Kidney epithelial cell (primary cell): ENCODE results near the gene ABLIM2. TPM values are rescaled to one million over a fixed set of nuclear protein-coding genes. Genes with fewer than 3 reads are reported as not detected.

Source experiments
- DNase-seq: peaks from one replicate; pipeline ENCODE4 v3.0.0-alpha.2; 2010; ENCODE audit warnings: low read depth
- H3K27me3 ChIP-seq: 2 replicates; pipeline ENCODE4 v1.6.0; 2011; ENCODE audit warnings: low read length; ENCODE audit not compliant: control insufficient read depth, insufficient read depth
- H3K36me3 ChIP-seq: 2 replicates; pipeline ENCODE4 v1.5.1; 2011; ENCODE audit warnings: low read length; ENCODE audit not compliant: control insufficient read depth, insufficient read depth
- H3K4me3 ChIP-seq: 2 replicates; pipeline ENCODE4 v1.5.1; 2011; ENCODE audit warnings: low read depth, mild to moderate bottlenecking, control low read depth, low read length
- total RNA-seq: library from RNA; depleted of rRNA; stranded (reverse); fragments of >200 nt; gene quantifications from 2 replicates; pipeline ENCODE4 v1.2.3, GENCODE V29; 2015
- TF ChIP-seq, protein P1 (sequence below): IDR thresholded peaks from 2 replicates; pipeline ENCODE4 v1.5.1; 2011; ENCODE audit warnings: mild to moderate bottlenecking, moderate library complexity, low read length, control low read depth, inconsistent platforms; ENCODE audit not compliant: insufficient read depth, poor library complexity, severe bottlenecking

ABLIM2 gene
- total RNA-seq, 1 donor from 2014 or later, result 1.3 TPM

- DNase-seq, result no peak
- Histone ChIP-seq H3K27me3 (peaks cover 8% of the 10 kb centered on the region), H3K4me3 (no peak overlapping the region), H3K36me3 (no peaks in the 10 kb centered on the region)
- TF ChIP-seq, protein P1, sequence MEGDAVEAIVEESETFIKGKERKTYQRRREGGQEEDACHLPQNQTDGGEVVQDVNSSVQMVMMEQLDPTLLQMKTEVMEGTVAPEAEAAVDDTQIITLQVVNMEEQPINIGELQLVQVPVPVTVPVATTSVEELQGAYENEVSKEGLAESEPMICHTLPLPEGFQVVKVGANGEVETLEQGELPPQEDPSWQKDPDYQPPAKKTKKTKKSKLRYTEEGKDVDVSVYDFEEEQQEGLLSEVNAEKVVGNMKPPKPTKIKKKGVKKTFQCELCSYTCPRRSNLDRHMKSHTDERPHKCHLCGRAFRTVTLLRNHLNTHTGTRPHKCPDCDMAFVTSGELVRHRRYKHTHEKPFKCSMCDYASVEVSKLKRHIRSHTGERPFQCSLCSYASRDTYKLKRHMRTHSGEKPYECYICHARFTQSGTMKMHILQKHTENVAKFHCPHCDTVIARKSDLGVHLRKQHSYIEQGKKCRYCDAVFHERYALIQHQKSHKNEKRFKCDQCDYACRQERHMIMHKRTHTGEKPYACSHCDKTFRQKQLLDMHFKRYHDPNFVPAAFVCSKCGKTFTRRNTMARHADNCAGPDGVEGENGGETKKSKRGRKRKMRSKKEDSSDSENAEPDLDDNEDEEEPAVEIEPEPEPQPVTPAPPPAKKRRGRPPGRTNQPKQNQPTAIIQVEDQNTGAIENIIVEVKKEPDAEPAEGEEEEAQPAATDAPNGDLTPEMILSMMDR, result no peak
Observed at GRCh38 chr4:8135666-8136065, 22.9 kb downstream of the ABLIM2 start.

DNA sequence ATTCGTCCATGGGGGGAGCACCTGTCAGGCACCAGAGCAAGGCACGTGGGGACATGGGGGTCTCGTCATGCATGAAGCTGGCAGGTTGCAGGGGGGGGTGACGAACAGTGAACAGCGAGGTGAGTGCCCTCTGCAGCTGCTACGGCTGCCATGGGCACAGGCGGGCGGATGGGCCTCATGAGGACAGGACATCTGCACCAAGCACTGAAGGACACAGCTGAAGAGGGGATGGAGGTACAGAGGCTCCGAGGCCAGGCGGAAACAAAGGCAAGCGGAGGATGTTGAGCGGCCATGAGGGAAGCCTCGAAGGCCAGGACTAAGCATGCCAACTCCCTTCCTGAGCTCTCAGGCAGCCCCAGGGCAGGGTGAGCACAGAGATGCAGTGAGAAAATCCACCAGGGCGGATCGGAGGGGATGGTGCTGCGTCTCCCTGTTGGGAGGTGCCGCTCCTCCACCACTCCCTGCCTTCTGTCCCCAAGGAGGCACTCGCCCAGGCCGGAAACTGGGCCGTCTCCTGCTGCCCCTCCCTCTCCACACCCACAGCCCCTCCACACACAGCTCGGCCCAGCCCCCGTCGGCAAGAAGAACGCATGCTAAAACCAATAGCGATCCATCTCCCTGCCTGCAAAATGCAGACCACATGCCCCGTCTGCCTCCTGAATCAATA, 24.6 kb downstream of the ABLIM2 start:
- peaks cover 9% of the 10 kb centered on the region for H3K27me3 ChIP-seq
- DNase-seq, result no peak
- no peaks in the 10 kb centered on the region for H3K36me3 ChIP-seq
- TF ChIP-seq, protein P1, result no peak
- no peak overlapping the region for H3K4me3 ChIP-seq

- H3K36me3 ChIP-seq, result no peaks in the 10 kb centered on the region
- H3K27me3 ChIP-seq, result peaks cover 9% of the 10 kb centered on the region
- H3K4me3 ChIP-seq, result no peak overlapping the region
- TF ChIP-seq, protein P1, result no peak
- DNase-seq, result no peak
Observed at GRCh38 chr4:8132947-8133705, 25.5 kb downstream of the ABLIM2 start.

GRCh38 chr4:8132400-8132799, 26.2 kb downstream of the ABLIM2 start:
- DNase-seq, result no peak
- no peaks in the 10 kb centered on the region for H3K36me3 ChIP-seq
- peaks cover 12% of the 10 kb centered on the region for H3K27me3 ChIP-seq
- TF ChIP-seq, protein P1, result no peak
- no peak overlapping the region for H3K4me3 ChIP-seq

DNA sequence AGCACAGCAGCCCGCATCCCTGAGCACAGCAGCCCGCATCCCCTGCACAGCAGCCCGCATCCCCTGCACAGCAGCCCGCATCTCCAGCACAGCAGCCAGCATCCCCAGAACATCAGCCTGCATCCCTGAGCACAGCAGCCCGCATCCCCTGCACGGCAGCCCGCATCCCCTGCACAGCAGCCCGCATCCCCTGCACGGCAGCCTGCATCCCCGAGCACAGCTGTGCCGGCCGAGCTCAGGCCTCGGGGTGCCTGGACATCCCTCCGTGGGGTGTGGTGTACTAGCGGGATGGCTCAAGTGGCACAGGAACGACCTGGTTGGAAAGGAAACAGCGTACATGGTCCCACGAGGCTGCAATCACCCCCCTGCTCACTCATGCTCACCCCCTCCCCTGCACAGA, 26.8 kb downstream of the ABLIM2 start:
- no peaks in the 10 kb centered on the region for H3K36me3 ChIP-seq
- no peak for DNase-seq
- TF ChIP-seq, protein P1, result no peak
- H3K4me3 ChIP-seq, result no peak overlapping the region
- peaks cover 12% of the 10 kb centered on the region for H3K27me3 ChIP-seq
